ENCODE data around the gene ARHGAP10. TPM values are rescaled to one million over a fixed set of nuclear protein-coding genes. Genes with fewer than 3 reads are reported as not detected.

Gene ARHGAP10
- total RNA-seq, 1 donor from 2014 or later: 10.9 TPM

GRCh38 chr4:148101790-148102189, 369.9 kb downstream of the ARHGAP10 start:
- H3K4me3 ChIP-seq (ENCODE audit: low read depth, low read length): no peak overlapping the region
- no peak for TF ChIP-seq CTCF (conservative IDR thresholded peaks at IDR 0.05; ENCODE audit: low read depth, low read length)
- DNase-seq (ENCODE audit: low read depth): no peak

GRCh38 chr4:148103597-148104355, 371.9 kb downstream of the ARHGAP10 start:
- H3K4me3 ChIP-seq (ENCODE audit: low read depth, low read length): no peak overlapping the region
- no peak for TF ChIP-seq CTCF (conservative IDR thresholded peaks at IDR 0.05; ENCODE audit: low read depth, low read length)
- no peak for DNase-seq (ENCODE audit: low read depth)

GRCh38 chr4:148108766-148109165, 376.9 kb downstream of the ARHGAP10 start:
- TF ChIP-seq CTCF (conservative IDR thresholded peaks at IDR 0.05; ENCODE audit: low read depth, low read length): no peak
- DNase-seq (ENCODE audit: low read depth): no peak
- no peak overlapping the region for H3K4me3 ChIP-seq (ENCODE audit: low read depth, low read length)

- no peak for TF ChIP-seq CTCF (conservative IDR thresholded peaks at IDR 0.05; ENCODE audit: low read depth, low read length)
- no peak for DNase-seq (ENCODE audit: low read depth)
- no peak overlapping the region for H3K4me3 ChIP-seq (ENCODE audit: low read depth, low read length)
These were observed 377.3 kb downstream of the ARHGAP10 start for GRCh38 chr4:148109216-148109615.

GRCh38 chr4:148110169-148110568, 378.3 kb downstream of the ARHGAP10 start:
- no peak for TF ChIP-seq CTCF (conservative IDR thresholded peaks at IDR 0.05; ENCODE audit: low read depth, low read length)
- no peak for DNase-seq (ENCODE audit: low read depth)
- H3K4me3 ChIP-seq (ENCODE audit: low read depth, low read length): no peak overlapping the region

GRCh38 chr4:148112231-148112982, 380.5 kb downstream of the ARHGAP10 start:
- TF ChIP-seq CTCF (conservative IDR thresholded peaks at IDR 0.05; ENCODE audit: low read depth, low read length): no peak
- DNase-seq (ENCODE audit: low read depth): peak; percentile 41
- no peak overlapping the region for H3K4me3 ChIP-seq (ENCODE audit: low read depth, low read length)

All from epithelial cell of proximal tubule (primary cell).